ENCODE measurements around the gene PDZD4.
"Not testable (repeated sequence)": the region's sequence is repeated elsewhere in the genome, so short reads cannot be mapped to it uniquely, and the experiment has no call there.

The PDZD4 gene

GRCh38 chrX:153832728-153833127 is 2.4 kb upstream of the PDZD4 start:
- FAIRE-seq = no peak

GRCh38 chrX:153831429-153832150 is 1.2 kb upstream of the PDZD4 start:
- no peak for FAIRE-seq

- no peak for FAIRE-seq
Observed at GRCh38 chrX:153830640-153831428, 490 bp upstream of the PDZD4 start.

GRCh38 chrX:153829549-153829798 is 870 bp downstream of the PDZD4 start:
- FAIRE-seq = no peak

GRCh38 chrX:153828723-153829548 is 1.4 kb downstream of the PDZD4 start:
- FAIRE-seq = no peak

- FAIRE-seq = no peak
Observed at GRCh38 chrX:153828308-153828707, 2.0 kb downstream of the PDZD4 start.

- no peak for FAIRE-seq
Observed at GRCh38 chrX:153827903-153828302, 2.4 kb downstream of the PDZD4 start.

GRCh38 chrX:153827016-153827415 is 3.3 kb downstream of the PDZD4 start:
- FAIRE-seq = no peak

- FAIRE-seq = no peak
Observed at GRCh38 chrX:153825042-153825441, 5.3 kb downstream of the PDZD4 start.

- no peak for FAIRE-seq
Observed at GRCh38 chrX:153824348-153824747, 6.0 kb downstream of the PDZD4 start.

GRCh38 chrX:153821066-153821465 is 9.3 kb downstream of the PDZD4 start:
- no peak for FAIRE-seq

- FAIRE-seq = no peak
Observed at GRCh38 chrX:153820601-153821000, 9.7 kb downstream of the PDZD4 start.

- FAIRE-seq = no peak
Observed at GRCh38 chrX:153819384-153820040, 10.8 kb downstream of the PDZD4 start.

- no peak for FAIRE-seq
Observed at GRCh38 chrX:153818571-153819383, 11.6 kb downstream of the PDZD4 start.

- FAIRE-seq = not testable (repeated sequence)
Observed at GRCh38 chrX:153818064-153818463, 12.3 kb downstream of the PDZD4 start.

- no peak for FAIRE-seq
Observed at GRCh38 chrX:153816831-153817690, 13.3 kb downstream of the PDZD4 start.

- no peak for FAIRE-seq
Observed at GRCh38 chrX:153814591-153815315, 15.6 kb downstream of the PDZD4 start.

GRCh38 chrX:153813161-153813560 is 17.2 kb downstream of the PDZD4 start:
- no peak for FAIRE-seq

- no peak for FAIRE-seq
Observed at GRCh38 chrX:153812220-153812619, 18.1 kb downstream of the PDZD4 start.

- FAIRE-seq = no peak
Observed at GRCh38 chrX:153807976-153808375, 22.4 kb downstream of the PDZD4 start.
